Activated T-cell treated with anti-CD3 and anti-CD28 coated beads for 1 hour (primary cell): ENCODE data around the gene USP13.
"Not testable (repeated sequence)": the region's sequence is repeated elsewhere in the genome, so short reads cannot be mapped to it uniquely, and the experiment has no call there.

Source experiments
- DNase-seq: peaks from one replicate; pipeline ENCODE4 v3.0.0-alpha.2; 2020; ENCODE audit warnings: low read depth

USP13 gene

GRCh38 chr3:179652447-179653095 lies at the start of gene USP13:
Gene USP13 (plus strand): TSS chr3:179653040. CDS start chr3:179653226, 186 bp downstream.
- peak; percentile 32 for DNase-seq

GRCh38 chr3:179603321-179603720 lies 49.5 kb upstream of the USP13 start:
- no peak for DNase-seq

- no peak for DNase-seq
Measured at GRCh38 chr3:179603831-179604230, 49.0 kb upstream of the USP13 start.

- DNase-seq: peak; percentile 84
Measured at GRCh38 chr3:179604321-179605078, 48.3 kb upstream of the USP13 start, which contains the start of the genes MRPL47 and NDUFB5. Gene MRPL47 (minus strand): TSS chr3:179604638. CDS start chr3:179604624, 14 bp downstream. Gene NDUFB5 (plus strand): TSS chr3:179604794. CDS start chr3:179604816, 22 bp downstream.

- DNase-seq: no peak
Measured at GRCh38 chr3:179606534-179607085, 46.2 kb upstream of the USP13 start.

- no peak for DNase-seq
Measured at GRCh38 chr3:179608931-179609720, 43.7 kb upstream of the USP13 start.

GRCh38 chr3:179610066-179610465 lies 42.8 kb upstream of the USP13 start:
- no peak for DNase-seq

GRCh38 chr3:179613807-179614206 lies 39.0 kb upstream of the USP13 start:
- no peak for DNase-seq

- DNase-seq: no peak
Measured at GRCh38 chr3:179615458-179616173, 37.2 kb upstream of the USP13 start.

- DNase-seq: no peak
Measured at GRCh38 chr3:179622023-179622422, 30.8 kb upstream of the USP13 start.

GRCh38 chr3:179624451-179624850 lies 28.4 kb upstream of the USP13 start:
- no peak for DNase-seq

- DNase-seq: no peak
Measured at GRCh38 chr3:179630753-179631451, 21.9 kb upstream of the USP13 start.

GRCh38 chr3:179640469-179640868 lies 12.4 kb upstream of the USP13 start:
- no peak for DNase-seq

GRCh38 chr3:179642871-179643270 lies 10.0 kb upstream of the USP13 start:
- DNase-seq: no peak

GRCh38 chr3:179643837-179644236 lies 9.0 kb upstream of the USP13 start:
- not testable (repeated sequence) for DNase-seq

- no peak for DNase-seq
Measured at GRCh38 chr3:179646177-179646576, 6.7 kb upstream of the USP13 start.

GRCh38 chr3:179651687-179652446 lies 973 bp upstream of the USP13 start:
- DNase-seq: no peak

GRCh38 chr3:179653096-179653797 lies 407 bp downstream of the USP13 start:
- DNase-seq: peak; percentile 53

GRCh38 chr3:179655236-179655635 lies 2.4 kb downstream of the USP13 start:
- no peak for DNase-seq

GRCh38 chr3:179658606-179659005 lies 5.8 kb downstream of the USP13 start:
- DNase-seq: no peak
